HepG2 (cell line): ENCODE results near the gene PRPSAP1. TPM values are rescaled to one million over a fixed set of nuclear protein-coding genes. Genes with fewer than 3 reads are reported as not detected.

Experiments
- ATRX ChIP-seq: sonication (generic); formaldehyde crosslinking; IDR thresholded peaks from 2 replicates; pipeline ENCODE4 v1.4.0; 2020; ENCODE audit warnings: missing genetic modification reagents, borderline replicate concordance
- HNF4G ChIP-seq, 2 experiments: sonication (generic) in 1 of 2; formaldehyde crosslinking in 1 of 2; IDR thresholded peaks; 2 replicates each; pipeline versions ENCODE4 v1.4.0 to v1.6.1; 2011 to 2020; ENCODE audit warnings: borderline replicate concordance in 2 of 2, low read depth in 2 of 2, mild to moderate bottlenecking in 2 of 2, low read length in 1 of 2, missing genetic modification reagents in 1 of 2, moderate library complexity in 1 of 2
- MAFF ChIP-seq: IDR thresholded peaks from 2 replicates; pipeline ENCODE4 v1.6.1; 2011; ENCODE audit warnings: low read depth, low read length, improper control_type of control experiment
- MNT ChIP-seq: fragments of 450-650 bp; IDR thresholded peaks from 2 replicates; pipeline ENCODE4 v1.6.1; 2016
- SIX4 ChIP-seq: sonication (generic); formaldehyde crosslinking; IDR thresholded peaks from 2 replicates; pipeline ENCODE4 v1.4.0; 2020; ENCODE audit warnings: missing genetic modification reagents
- TCF7L2 ChIP-seq: IDR thresholded peaks from 2 replicates; pipeline ENCODE4 v1.6.1; 2011; ENCODE audit warnings: mild to moderate bottlenecking, low read depth, low read length, moderate library complexity
- TOPORS ChIP-seq: sonication (generic); formaldehyde crosslinking; IDR thresholded peaks from 2 replicates; pipeline ENCODE4 v1.8.0; 2023; ENCODE audit warnings: mild to moderate bottlenecking, missing genetic modification reagents
- TP53 ChIP-seq: sonication (generic); formaldehyde crosslinking; conservative IDR thresholded peaks from 2 replicates; pipeline ENCODE4 v1.4.0; 2020; ENCODE audit warnings: missing genetic modification reagents
- ZMYM3 ChIP-seq: sonication (generic); formaldehyde crosslinking; IDR thresholded peaks from 2 replicates; pipeline ENCODE4 v1.5.1; 2020; ENCODE audit warnings: mild to moderate bottlenecking, missing genetic modification reagents
- ZNF251 ChIP-seq: sonication (generic); formaldehyde crosslinking; IDR thresholded peaks from 2 replicates; pipeline ENCODE4 v1.9.0; 2021; ENCODE audit warnings: mild to moderate bottlenecking, missing genetic modification reagents
- ZNF547 ChIP-seq: sonication (generic); formaldehyde crosslinking; IDR thresholded peaks from 2 replicates; pipeline ENCODE4 v1.5.1; 2020; ENCODE audit warnings: mild to moderate bottlenecking, missing genetic modification reagents
- ZNF629 ChIP-seq: sonication (generic); formaldehyde crosslinking; conservative IDR thresholded peaks from 2 replicates; pipeline ENCODE4 v1.5.0; 2020; ENCODE audit warnings: missing genetic modification reagents
- ZNF674 ChIP-seq: sonication (generic); formaldehyde crosslinking; IDR thresholded peaks from 2 replicates; pipeline ENCODE4 v1.5.0; 2020; ENCODE audit warnings: low read depth, mild to moderate bottlenecking, missing genetic modification reagents
- ZSCAN25 ChIP-seq: sonication (generic); formaldehyde crosslinking; IDR thresholded peaks from 2 replicates; pipeline ENCODE4 v1.8.0; 2022; ENCODE audit warnings: mild to moderate bottlenecking, missing genetic modification reagents
- polyA plus RNA-seq, 8 experiments: library from polyadenylated mRNA; depleted of rRNA in 3 of 8; stranded (reverse) in 7 of 8; unstranded in 1 of 8; fragments of >200 nt; fragmentation: Illumina TruSeq in 4 of 8; extraction: Trizol in 4 of 8; gene quantifications; 2 replicates each; pipeline versions ENCODE4 v1.2.1 to v1.2.3, GENCODE V29; 2011 to 2016; ENCODE audit warnings: low read depth in 4 of 8, missing spikeins in 1 of 8, mixed read lengths in 1 of 8; ENCODE audit not compliant: insufficient read depth in 1 of 8
- total RNA-seq, 5 experiments: library from RNA; depleted of rRNA; stranded (reverse); fragments of >200 nt; fragmentation: Illumina TruSeq; extraction: Trizol; gene quantifications; 2 replicates each; pipeline ENCODE4 v1.2.3, GENCODE V29; 2016; ENCODE audit warnings: low read depth in 1 of 5
- TF ChIP-seq, protein P1 (sequence below), 2 experiments: fragments of 450-650 bp in 1 of 2; sonication (generic) in 1 of 2; formaldehyde crosslinking in 1 of 2; IDR thresholded peaks; 2 replicates each; pipeline versions ENCODE4 v1.6.1 to v1.8.0; 2016 to 2022; ENCODE audit warnings: antibody characterized with exemption in 1 of 2, mild to moderate bottlenecking in 1 of 2, missing genetic modification reagents in 1 of 2
- TF ChIP-seq, protein P2 (sequence below): sonication (generic); formaldehyde crosslinking; IDR thresholded peaks from 2 replicates; pipeline ENCODE4 v1.5.1; 2020; ENCODE audit warnings: mild to moderate bottlenecking, missing genetic modification reagents, moderate library complexity

PRPSAP1 gene
- total and polyA plus RNA-seq, 2 of the 13 experiments (the other 11 are each of a cell fraction or from before 2014, with no cell fraction given) = 91.1 to 314 TPM

- TF ChIP-seq, protein P1, sequence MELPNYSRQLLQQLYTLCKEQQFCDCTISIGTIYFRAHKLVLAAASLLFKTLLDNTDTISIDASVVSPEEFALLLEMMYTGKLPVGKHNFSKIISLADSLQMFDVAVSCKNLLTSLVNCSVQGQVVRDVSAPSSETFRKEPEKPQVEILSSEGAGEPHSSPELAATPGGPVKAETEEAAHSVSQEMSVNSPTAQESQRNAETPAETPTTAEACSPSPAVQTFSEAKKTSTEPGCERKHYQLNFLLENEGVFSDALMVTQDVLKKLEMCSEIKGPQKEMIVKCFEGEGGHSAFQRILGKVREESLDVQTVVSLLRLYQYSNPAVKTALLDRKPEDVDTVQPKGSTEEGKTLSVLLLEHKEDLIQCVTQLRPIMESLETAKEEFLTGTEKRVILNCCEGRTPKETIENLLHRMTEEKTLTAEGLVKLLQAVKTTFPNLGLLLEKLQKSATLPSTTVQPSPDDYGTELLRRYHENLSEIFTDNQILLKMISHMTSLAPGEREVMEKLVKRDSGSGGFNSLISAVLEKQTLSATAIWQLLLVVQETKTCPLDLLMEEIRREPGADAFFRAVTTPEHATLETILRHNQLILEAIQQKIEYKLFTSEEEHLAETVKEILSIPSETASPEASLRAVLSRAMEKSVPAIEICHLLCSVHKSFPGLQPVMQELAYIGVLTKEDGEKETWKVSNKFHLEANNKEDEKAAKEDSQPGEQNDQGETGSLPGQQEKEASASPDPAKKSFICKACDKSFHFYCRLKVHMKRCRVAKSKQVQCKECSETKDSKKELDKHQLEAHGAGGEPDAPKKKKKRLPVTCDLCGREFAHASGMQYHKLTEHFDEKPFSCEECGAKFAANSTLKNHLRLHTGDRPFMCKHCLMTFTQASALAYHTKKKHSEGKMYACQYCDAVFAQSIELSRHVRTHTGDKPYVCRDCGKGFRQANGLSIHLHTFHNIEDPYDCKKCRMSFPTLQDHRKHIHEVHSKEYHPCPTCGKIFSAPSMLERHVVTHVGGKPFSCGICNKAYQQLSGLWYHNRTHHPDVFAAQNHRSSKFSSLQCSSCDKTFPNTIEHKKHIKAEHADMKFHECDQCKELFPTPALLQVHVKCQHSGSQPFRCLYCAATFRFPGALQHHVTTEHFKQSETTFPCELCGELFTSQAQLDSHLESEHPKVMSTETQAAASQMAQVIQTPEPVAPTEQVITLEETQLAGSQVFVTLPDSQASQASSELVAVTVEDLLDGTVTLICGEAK (IDR thresholded peaks at IDR 0.05) = no peak
- TF ChIP-seq, protein P1 (CRISPR knock-in tag; IDR thresholded peaks at IDR 0.05) = peak; percentile 82
- TF ChIP-seq ZNF251 (CRISPR knock-in tag) = no peak
- TF ChIP-seq ZSCAN25 (CRISPR knock-in tag) = peak; percentile 93
- peak; percentile 35; the same call in 1 of the 2 replicates for TF ChIP-seq ZNF547 (CRISPR knock-in tag)
- TF ChIP-seq TOPORS (CRISPR knock-in tag) = no peak; the same call in none of the 2 replicates
- TF ChIP-seq, protein P2, sequence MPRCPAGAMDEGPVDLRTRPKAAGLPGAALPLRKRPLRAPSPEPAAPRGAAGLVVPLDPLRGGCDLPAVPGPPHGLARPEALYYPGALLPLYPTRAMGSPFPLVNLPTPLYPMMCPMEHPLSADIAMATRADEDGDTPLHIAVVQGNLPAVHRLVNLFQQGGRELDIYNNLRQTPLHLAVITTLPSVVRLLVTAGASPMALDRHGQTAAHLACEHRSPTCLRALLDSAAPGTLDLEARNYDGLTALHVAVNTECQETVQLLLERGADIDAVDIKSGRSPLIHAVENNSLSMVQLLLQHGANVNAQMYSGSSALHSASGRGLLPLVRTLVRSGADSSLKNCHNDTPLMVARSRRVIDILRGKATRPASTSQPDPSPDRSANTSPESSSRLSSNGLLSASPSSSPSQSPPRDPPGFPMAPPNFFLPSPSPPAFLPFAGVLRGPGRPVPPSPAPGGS (CRISPR knock-in tag) = 0 out of 2 replicates have a peak, but pooled peaks have one; percentile 44
- no peak for TF ChIP-seq TP53 (CRISPR knock-in tag)
- TF ChIP-seq HNF4G (IDR thresholded peaks at IDR 0.05; ENCODE audit: borderline replicate concordance, low read depth, low read length) = peak; percentile 91
- TF ChIP-seq HNF4G (CRISPR knock-in tag; IDR thresholded peaks at IDR 0.05; ENCODE audit: borderline replicate concordance, low read depth) = peak; percentile 84
- TF ChIP-seq ZNF629 = 0 out of 2 replicates have a peak, but pooled peaks have one; percentile 0
- TF ChIP-seq ZNF674 = peak; percentile 70; the same call in 1 of the 2 replicates
- TF ChIP-seq MAFF = no peak; the same call in 1 of the 2 replicates
- no peak for TF ChIP-seq TCF7L2
- TF ChIP-seq SIX4 (CRISPR knock-in tag) = peak; percentile 84
- TF ChIP-seq ATRX = no peak
- peak; percentile 83 for TF ChIP-seq ZMYM3
- no peak for TF ChIP-seq MNT
Measured at GRCh38 chr17:76382351-76382802, 28.7 kb upstream of the PRPSAP1 start (continued).
